A673 (cell line): ENCODE measurements around the gene POM121L2.

Source experiments
- CTCF ChIP-seq: fragments of 300-800, 200-600 bp; sonication (generic); conservative IDR thresholded peaks from 2 replicates; pipeline ENCODE4 v1.5.1; 2017; ENCODE audit warnings: low read depth, mild to moderate bottlenecking, antibody characterized with exemption, low read length, moderate library complexity, mixed read lengths
- EZH2 ChIP-seq: fragments of 200-600 bp; sonication (generic); IDR thresholded peaks from 2 replicates; pipeline ENCODE4 v1.6.1; 2017; ENCODE audit warnings: borderline replicate concordance, low read depth, mild to moderate bottlenecking, mixed read lengths, antibody characterized with exemption, low read length; ENCODE audit not compliant: poor library complexity, severe bottlenecking

- TF ChIP-seq CTCF (no peak), EZH2 (no peak)
Observed at GRCh38 chr6:27293436-27294098, 18.5 kb downstream of the POM121L2 start.
